ENCODE measurements around the gene ARFGAP1.

The ARFGAP1 gene

DNA sequence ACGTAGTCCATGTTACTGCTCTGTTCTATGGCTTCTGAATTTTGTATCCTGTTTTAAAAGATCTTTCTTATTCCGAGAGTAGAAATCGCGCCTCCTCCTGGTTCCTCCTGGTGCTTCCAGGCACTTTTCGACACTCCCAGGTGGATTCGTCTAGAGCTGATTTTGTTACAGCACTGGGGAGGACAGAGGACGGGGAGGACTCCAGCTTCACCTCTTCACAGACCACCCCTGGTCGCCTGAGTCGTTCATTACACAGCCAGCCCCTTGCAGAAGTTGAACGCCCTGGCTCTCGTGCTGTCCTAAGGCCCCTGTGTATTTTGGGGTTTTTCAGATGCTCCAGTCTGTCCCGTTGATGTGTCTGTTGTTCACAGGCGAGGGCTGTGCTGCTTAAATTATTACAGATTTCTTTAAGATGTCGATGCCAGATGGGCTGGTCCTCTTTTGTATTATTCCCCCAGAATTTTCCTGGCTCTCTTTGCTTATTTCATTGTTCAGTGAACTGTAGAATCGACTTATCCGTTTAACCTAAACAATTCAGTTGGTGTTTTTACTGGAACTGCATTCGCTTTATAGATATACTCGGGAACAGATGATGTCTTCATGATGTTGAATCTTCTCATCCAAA lies 50.9 kb downstream of the ARFGAP1 start:
- no peak for TF ChIP-seq EZH2phosphoT487 (IDR thresholded peaks at IDR 0.05; ENCODE audit: borderline replicate concordance)
- TF ChIP-seq, protein P1, sequence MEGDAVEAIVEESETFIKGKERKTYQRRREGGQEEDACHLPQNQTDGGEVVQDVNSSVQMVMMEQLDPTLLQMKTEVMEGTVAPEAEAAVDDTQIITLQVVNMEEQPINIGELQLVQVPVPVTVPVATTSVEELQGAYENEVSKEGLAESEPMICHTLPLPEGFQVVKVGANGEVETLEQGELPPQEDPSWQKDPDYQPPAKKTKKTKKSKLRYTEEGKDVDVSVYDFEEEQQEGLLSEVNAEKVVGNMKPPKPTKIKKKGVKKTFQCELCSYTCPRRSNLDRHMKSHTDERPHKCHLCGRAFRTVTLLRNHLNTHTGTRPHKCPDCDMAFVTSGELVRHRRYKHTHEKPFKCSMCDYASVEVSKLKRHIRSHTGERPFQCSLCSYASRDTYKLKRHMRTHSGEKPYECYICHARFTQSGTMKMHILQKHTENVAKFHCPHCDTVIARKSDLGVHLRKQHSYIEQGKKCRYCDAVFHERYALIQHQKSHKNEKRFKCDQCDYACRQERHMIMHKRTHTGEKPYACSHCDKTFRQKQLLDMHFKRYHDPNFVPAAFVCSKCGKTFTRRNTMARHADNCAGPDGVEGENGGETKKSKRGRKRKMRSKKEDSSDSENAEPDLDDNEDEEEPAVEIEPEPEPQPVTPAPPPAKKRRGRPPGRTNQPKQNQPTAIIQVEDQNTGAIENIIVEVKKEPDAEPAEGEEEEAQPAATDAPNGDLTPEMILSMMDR (conservative IDR thresholded peaks at IDR 0.05; ENCODE audit: low read length), result no peak
- Histone ChIP-seq H3K79me2 (ENCODE audit: insufficient read depth, low read length) (no peaks in the 10 kb centered on the region), H3K36me3 (ENCODE audit: insufficient read depth, low read length) (no peaks in the 10 kb centered on the region), H3K4me2 (ENCODE audit: low read depth, low read length, poor library complexity, severe bottlenecking) (no peak overlapping the region), H3K4me1 (ENCODE audit: insufficient read depth, low read length, poor library complexity, severe bottlenecking) (peaks cover 13% of the 10 kb centered on the region), H3K4me3 (ENCODE audit: low read length, poor library complexity, severe bottlenecking) (no peak overlapping the region), H4K20me1 (ENCODE audit: insufficient read depth, low read length, poor library complexity, severe bottlenecking) (no peaks in the 10 kb centered on the region), H3K9ac (ENCODE audit: low read depth, low read length, poor library complexity, severe bottlenecking) (no peak overlapping the region), H3K9me2 (replicated peaks; ENCODE audit: low read depth, low read length) (no peaks in the 10 kb centered on the region), H2AFZ (ENCODE audit: low read length) (no peak overlapping the region), H3K9me3 (ENCODE audit: insufficient read depth, low read depth, low read length) (no peaks in the 10 kb centered on the region), H3F3A (ENCODE audit: low read depth) (no peaks in the 10 kb centered on the region), H3K27me3 (ENCODE audit: insufficient read depth, low read length, poor library complexity, severe bottlenecking) (no peaks in the 10 kb centered on the region)

DNA sequence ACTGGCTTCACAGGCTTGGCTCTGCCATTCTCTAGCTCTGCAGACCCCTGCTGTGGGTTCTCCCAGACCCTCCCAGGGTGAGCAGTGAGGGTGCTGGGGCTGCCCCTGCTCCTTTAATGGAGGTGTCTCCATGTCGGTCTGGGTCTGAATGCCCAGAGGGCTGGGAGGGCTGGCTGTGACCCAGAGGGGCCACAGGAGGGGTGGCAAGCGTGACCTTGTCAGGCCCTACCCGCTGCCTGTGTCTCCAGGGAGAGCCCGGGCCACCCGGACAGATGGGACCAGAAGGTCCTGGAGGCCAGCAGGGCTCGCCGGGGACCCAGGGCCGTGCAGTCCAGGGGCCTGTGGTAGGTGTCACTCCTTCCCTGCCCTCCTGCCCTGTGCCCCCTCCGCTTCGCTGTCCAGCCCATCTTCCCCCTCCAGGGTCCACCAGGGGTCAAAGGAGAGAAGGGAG lies 52.4 kb downstream of the ARFGAP1 start:
- Histone ChIP-seq H3K79me2 (ENCODE audit: insufficient read depth, low read length) (no peaks in the 10 kb centered on the region), H3K4me3 (ENCODE audit: low read length, poor library complexity, severe bottlenecking) (no peak overlapping the region), H3K9me2 (replicated peaks; ENCODE audit: low read depth, low read length) (no peaks in the 10 kb centered on the region), H3F3A (ENCODE audit: low read depth) (no peaks in the 10 kb centered on the region), H3K36me3 (ENCODE audit: insufficient read depth, low read length) (no peaks in the 10 kb centered on the region), H3K9me3 (ENCODE audit: insufficient read depth, low read depth, low read length) (no peaks in the 10 kb centered on the region), H3K4me1 (ENCODE audit: insufficient read depth, low read length, poor library complexity, severe bottlenecking) (peaks cover 13% of the 10 kb centered on the region), H2AFZ (ENCODE audit: low read length) (no peak overlapping the region), H4K20me1 (ENCODE audit: insufficient read depth, low read length, poor library complexity, severe bottlenecking) (no peaks in the 10 kb centered on the region), H3K9ac (ENCODE audit: low read depth, low read length, poor library complexity, severe bottlenecking) (no peak overlapping the region), H3K4me2 (ENCODE audit: low read depth, low read length, poor library complexity, severe bottlenecking) (no peak overlapping the region), H3K27me3 (ENCODE audit: insufficient read depth, low read length, poor library complexity, severe bottlenecking) (no peaks in the 10 kb centered on the region)
- TF ChIP-seq, protein P1 (conservative IDR thresholded peaks at IDR 0.05; ENCODE audit: low read length), result no peak
- TF ChIP-seq EZH2phosphoT487 (IDR thresholded peaks at IDR 0.05; ENCODE audit: borderline replicate concordance), result no peak

DNA sequence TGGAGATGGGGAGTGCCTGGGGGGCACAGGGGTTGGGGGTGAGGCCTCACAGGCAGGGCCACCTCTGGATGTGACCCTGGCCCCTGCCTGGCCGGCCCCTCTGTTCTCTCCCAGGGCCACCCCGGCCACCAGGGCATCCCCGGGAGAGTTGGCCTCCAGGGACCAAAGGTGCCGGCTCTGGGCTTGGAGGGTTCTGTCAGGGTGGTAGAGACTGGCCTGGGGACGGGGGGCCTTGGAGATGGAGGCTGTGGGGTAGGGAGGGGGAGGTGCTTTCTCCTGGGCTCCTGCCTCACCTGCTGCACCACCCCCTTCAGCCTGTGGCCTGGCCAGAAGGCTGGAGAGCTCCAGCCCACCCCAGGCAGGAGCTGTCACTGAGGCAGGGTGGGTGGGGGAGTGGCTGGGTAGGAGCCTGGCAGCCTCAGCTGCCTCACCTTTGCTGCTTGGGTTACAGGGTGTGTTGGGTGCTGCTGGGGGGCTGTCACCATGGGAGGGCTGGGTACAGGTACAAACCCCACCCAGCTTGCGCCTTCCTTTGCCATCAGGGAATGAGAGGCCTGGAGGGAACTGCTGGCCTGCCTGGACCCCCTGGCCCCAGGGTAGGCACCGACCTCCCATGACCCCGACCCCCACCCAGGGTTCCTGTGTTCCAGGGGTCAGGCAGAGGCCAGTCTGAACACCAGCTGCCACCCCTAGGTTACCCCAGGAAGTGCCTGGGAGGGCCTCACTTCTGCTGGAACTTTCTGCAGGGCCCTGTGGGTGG lies 53.1 kb downstream of the ARFGAP1 start:
- Histone ChIP-seq H3K9ac (ENCODE audit: low read depth, low read length, poor library complexity, severe bottlenecking) (no peak overlapping the region), H3K4me1 (ENCODE audit: insufficient read depth, low read length, poor library complexity, severe bottlenecking) (peaks cover 13% of the 10 kb centered on the region)

More for the DNA sequence above, 53.1 kb downstream of the ARFGAP1 start:
- H3K4me2 ChIP-seq (ENCODE audit: low read depth, low read length, poor library complexity, severe bottlenecking), result peak overlapping the region; percentile 22
- H3K27me3 ChIP-seq (ENCODE audit: insufficient read depth, low read length, poor library complexity, severe bottlenecking), result no peaks in the 10 kb centered on the region
- H3K9me2 ChIP-seq (replicated peaks; ENCODE audit: low read depth, low read length), result no peaks in the 10 kb centered on the region
- H3K36me3 ChIP-seq (ENCODE audit: insufficient read depth, low read length), result no peaks in the 10 kb centered on the region
- no peaks in the 10 kb centered on the region for H3F3A ChIP-seq (ENCODE audit: low read depth)
- no peak overlapping the region for H3K4me3 ChIP-seq (ENCODE audit: low read length, poor library complexity, severe bottlenecking)
- no peaks in the 10 kb centered on the region for H3K79me2 ChIP-seq (ENCODE audit: insufficient read depth, low read length)
- no peaks in the 10 kb centered on the region for H3K9me3 ChIP-seq (ENCODE audit: insufficient read depth, low read depth, low read length)
- no peak overlapping the region for H2AFZ ChIP-seq (ENCODE audit: low read length)
- TF ChIP-seq EZH2phosphoT487 (IDR thresholded peaks at IDR 0.05; ENCODE audit: borderline replicate concordance), result no peak
- TF ChIP-seq, protein P1 (conservative IDR thresholded peaks at IDR 0.05; ENCODE audit: low read length), result no peak
- H4K20me1 ChIP-seq (ENCODE audit: insufficient read depth, low read length, poor library complexity, severe bottlenecking), result no peaks in the 10 kb centered on the region
